GM18498 (cell line): Measurements from ENCODE around the gene YWHAE.
"Not testable (repeated sequence)": the region's sequence is repeated elsewhere in the genome, so short reads cannot be mapped to it uniquely, and the experiment has no call there.

Experiments used
- ATAC-seq: cut with Tn5 transposase; IDR thresholded peaks from one replicate; pipeline ENCODE4 v1.9.1; 2021; ENCODE audit warnings: mild to moderate bottlenecking, moderate library complexity; ENCODE audit not compliant: unreplicated experiment

YWHAE gene

DNA sequence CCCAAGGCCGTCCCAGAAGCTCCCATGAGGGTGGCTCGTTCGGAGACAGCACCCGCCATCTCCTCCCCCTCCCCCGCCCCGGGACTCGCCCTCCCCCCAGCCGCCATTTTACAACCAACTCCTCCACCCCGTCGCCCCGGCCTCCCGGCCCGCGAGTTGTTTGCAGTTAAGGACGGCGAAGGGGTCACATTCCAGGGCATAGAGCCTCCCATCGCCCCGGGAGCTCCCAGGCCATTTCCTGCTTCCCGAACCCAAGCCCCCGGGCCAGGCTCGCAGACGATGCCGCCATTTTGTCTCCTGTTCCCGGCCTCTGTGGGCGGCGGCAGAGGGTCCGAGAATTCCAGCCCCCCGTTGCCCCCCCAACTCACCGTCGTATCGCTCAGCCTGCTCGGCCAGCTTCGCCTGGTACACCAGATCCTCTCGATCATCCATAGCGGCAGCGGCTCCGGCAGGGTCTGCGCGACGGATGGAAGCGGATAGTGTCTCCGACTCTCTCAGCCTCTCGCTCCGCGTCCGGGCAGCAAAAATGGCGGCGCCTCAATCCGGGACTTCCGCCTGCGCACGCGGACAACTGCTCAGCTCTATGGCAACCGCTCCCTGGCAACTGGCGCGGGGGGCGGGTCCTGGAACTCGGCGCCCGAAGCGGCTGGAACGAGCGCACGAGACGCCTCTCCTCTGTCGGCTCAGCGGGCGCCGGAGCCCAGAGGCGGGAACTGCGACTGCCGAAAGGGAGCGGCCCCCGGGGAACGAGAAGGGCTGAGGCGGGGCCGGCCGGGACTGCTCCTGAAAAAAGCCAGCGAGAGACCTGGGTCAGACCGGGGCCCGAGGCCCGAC lies at the start of gene YWHAE:
Gene YWHAE (minus strand): TSS at position 544 of the 834 bp plus-strand sequence. CDS start 112 bp downstream, at position 432.
- ATAC-seq: peak; percentile 95

DNA sequence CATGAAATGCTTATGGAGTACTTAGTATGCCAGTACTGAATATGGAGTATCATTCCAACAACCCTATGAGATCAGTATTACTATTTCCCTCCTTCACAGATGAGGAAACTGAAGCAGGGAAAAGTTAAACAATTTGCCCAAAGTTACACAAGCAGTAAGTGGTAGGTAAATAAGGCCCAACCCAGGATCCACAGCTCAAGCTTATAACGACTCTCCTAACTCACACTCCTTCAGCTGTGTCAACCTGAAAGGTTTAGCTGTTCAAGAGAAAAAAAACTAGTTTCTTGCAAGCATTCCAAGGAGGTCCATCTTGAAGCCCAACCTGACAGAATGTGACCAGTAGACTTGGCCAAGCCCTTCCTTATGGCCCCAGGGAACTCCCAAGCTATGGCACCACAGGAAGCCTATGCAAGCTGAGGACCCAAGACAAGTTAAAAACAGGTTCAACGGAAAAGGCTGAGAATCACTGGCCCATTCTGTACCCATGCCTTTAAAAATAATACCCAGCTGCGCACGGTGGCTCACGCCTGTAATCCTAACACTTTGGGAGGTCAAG lies 49.5 kb upstream of the YWHAE start:
- ATAC-seq: no peak

DNA sequence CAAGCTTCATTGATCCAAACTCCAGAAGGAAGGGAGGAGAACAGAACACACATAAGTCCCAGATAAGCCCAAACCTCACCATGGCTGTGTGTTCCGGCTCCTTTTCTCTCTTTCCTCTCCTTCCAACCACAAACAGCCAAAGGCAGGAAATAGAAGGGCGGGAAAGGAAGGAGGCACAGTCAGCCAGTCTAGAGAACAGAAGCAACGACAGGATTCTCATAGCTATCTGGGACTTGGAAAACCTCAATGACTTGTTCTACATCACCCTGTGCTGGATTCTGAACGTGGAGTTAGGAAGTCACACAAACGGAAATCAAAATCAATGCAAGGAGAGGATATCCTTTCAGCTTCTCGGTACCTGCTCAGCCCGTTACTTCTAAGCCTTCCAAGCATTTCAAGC lies 47.0 kb upstream of the YWHAE start:
- no peak for ATAC-seq

DNA sequence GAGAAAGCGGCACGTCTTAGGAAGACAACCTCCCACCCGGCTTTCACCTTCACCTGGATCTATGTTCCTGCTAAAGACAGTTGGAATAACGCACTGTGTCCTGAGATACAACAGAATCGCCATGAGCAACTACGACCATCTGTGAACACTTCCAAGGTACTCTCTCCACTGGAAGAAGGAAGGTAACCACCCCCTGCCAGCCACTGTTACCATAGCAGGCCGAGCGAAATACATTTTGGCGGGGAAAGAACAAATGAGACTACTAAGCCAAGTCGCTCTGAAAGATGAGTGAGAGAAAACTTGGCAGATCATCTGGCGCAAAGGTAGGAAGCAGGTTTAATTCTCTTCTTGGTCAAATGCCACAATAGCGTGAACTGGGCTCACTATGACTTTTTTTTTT lies 46.2 kb upstream of the YWHAE start:
- no peak for ATAC-seq

DNA sequence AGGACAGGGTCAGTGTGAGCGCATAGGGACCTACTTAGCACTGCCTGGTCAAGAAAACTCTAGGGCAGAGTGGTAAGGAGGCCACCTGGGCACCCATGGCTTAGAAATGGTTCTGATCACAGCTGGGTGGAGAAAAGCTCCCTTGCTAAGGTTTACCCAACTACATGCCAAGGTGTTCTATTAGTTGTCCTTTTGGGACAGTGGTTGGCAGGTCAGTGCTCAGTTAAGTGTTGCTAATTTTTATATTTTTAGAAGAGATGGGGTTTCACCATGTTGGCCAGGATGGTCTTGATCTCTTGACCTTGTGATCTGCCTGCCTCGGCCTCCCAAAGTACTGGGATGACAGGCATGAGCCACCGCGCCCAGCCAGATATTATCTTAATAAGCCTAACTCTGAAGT lies 45.7 kb upstream of the YWHAE start:
- ATAC-seq: not testable (repeated sequence)

DNA sequence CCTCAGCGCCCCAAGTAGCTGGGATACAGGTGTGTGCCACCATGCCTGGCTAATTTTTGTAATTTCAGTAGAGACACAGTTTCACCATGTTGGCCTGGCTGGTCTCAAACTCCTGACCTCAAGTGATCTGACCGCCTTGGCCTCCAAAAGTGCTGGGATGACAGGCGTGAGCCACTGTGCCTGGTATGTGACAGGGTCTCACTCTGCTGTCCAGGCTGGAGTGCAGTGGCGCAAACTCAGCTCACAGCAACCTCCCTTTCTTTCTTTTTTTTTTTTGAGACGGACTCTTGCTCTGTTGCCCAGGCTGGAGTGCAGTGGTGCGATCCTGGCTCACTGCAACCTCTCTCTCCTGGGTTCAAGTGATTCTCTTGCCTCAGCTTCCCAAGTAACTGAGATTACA lies 42.7 kb upstream of the YWHAE start:
- ATAC-seq: not testable (repeated sequence)

DNA sequence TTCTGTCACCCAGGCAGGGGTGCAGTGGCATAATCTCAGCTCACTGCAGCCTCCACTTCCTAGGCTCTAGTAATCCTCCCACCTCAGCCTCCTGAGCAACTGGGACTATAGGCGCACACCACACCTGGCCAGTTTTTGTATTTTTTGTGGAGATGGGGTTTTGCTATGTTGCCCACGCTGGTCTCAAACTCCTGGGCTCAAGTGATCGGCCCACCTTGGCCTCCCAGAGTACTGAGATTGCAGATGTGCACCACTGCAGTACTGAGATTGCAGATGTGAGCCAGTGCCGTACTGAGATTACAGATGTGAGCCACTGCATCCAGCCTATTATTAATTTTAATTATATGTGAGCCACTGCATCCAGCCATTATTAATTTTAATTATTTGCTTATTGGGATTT lies 42.2 kb upstream of the YWHAE start:
- ATAC-seq: no peak

DNA sequence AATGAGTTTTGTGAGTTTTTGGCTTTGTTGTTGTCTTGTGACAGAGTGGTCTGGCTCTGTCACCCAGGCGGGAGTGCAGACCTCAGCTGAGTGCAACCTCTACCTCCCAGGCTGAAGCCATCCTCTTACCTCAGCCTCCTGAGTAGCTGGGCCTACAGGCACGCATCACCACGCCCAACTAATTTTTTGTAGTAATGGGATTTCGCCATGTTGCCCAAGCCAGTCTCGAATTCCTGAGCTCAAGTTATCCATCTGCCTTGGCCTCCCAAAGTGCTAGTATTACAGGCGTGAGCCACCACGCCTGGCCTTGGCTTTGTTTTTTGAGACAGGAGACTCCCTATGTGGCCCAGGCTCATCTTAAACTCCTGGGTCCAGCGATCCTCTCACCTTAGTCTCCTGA lies 40.9 kb upstream of the YWHAE start:
- no peak for ATAC-seq

DNA sequence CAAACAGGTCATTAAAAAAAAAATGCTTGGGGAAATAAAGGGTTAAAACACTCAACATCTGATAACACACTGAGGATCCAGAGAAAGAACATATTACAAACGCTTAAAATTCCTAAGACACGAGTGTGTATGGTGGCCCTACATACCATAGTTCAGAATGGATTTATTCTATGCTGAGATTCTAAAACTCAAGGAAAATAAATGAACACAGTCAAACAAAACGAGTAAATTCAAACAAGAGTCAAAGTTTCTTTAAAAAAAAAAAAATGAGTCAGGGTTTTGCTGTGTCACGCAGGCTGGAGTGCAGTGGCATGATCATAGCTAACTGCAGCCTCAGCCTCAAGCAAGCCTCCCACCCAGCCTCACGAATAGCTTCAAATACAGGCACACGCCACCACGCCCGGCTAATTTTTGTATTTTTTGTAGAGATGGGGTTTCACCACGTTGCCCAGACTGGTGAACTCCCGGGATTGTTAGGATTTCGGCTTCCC lies 38.6 kb upstream of the YWHAE start:
- ATAC-seq: no peak

DNA sequence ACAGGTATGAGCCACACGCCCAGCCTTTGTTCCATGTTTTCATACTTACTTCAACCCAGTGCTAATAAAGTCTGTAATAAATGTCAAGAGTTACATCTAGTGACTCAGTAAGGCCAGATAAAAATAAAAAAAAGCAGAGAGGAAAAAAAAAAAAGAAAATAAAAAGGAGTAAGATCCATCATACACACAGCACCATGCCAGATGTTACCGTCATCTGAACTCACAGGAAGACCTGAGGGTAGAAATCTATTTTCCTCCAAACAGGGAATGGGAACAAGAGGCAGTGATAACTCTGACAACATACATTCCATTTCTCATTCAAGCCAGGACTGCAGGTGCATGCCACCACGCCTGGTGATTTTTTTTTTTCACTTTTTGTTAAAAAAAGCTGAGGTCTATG lies 35.3 kb upstream of the YWHAE start:
- ATAC-seq: no peak

DNA sequence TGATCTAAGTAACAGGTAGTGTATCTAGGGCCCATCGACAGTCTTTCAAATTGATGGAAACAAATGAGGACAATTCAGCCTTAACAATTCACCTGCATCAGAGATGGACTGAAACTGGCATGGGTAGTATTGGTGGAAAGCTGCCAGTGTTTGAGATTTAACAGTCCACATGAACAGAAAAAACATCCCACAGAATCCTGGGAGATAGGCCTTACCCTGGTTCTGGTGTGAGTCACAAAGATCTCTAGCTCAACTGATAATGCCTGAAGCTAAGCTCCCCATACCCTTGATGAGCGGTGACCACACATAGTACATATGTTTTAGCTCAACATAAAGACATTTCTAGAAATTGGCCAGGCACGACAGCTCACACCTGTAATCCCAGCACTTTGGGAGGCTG lies 34.1 kb upstream of the YWHAE start:
- no peak for ATAC-seq

DNA sequence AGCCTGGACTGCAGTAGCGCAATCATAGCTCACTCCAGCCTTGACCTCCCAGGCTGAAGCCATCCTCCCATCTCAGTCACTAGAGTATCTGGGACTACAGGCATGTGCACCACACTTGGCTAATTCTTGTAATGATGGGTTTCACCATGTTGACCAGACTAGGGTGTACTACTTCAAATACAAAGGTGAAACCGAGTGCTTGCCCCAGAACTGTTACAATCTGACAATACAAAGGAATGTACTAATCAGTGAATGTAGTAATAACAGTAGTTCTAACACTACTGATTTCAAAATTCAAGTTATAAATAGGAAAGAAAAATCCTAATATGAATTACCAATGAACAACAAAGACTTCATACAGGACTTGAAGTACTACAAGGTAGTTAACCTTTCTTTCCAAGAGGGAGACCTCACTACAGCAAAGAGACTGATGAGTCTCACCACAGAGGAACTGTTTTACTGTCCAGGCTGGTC lies 31.6 kb upstream of the YWHAE start:
- ATAC-seq: no peak

DNA sequence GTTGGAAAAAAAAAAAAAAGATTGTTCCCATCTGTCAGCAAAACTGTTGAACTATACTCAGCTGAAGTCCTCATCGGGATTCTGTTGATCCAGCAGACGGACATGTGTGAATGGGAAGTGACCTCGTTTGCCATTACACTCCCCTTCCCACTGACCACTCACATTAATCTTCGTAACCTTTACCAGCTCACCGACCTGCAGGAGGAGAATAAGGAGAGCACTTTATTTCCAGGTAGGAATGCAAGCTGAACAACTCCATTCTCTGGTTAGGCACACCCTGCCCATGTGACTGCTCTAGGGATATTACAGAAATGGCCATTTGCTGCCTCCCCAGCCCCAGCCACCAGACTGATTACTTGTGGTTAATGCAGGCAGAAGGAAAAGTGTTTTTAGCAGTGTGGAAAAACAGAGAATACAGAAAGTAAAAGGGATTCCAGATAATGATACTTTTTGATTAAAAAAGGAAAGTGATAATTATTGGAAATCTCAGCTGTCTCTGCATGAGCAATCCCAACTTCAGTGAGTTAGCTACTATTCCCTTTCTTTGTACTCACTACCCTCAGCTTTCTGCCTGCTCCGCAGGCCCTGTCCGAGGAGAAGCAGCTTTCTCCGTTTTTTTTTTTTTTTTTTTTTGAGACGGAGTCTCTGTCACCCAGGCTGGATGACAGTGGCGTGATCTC lies 23.6 kb upstream of the YWHAE start:
- ATAC-seq: no peak

DNA sequence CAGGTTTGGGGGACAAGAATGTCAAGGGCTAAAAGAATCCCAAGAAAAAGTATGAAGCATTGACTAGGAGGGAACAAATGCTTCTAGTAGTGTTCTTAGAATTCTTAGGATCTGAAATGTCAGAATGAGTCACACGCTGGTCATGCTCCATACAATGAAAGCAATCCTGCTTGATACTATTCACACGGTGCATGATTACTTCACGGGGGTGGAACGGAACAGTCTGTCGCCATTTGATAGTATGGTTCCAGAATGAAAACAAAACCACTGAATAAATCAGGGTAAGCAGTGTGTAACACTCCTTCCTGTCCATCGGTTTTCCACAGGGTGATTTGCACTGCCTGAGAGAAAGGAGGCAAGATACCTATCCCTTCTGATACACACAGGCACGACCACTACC lies 22.9 kb upstream of the YWHAE start:
- ATAC-seq: no peak

DNA sequence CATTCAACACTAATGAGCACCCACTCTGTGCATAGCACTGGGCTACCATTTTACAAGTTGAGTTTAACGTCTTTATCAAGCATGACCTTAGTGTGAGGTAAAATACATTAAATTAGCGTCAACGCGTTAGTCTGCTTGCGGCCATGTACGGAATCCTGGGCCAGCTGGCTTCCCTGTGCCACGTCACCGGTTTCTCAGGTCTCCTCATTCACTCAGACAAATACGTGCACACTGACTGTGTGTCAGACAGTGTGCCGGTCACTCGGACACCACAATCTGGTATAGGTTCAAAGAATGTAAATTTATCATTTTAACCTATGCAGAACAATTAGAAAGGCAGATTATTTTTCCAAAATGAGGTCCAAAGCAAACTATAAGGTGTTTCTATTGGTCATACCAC lies 21.4 kb upstream of the YWHAE start:
- no peak for ATAC-seq

DNA sequence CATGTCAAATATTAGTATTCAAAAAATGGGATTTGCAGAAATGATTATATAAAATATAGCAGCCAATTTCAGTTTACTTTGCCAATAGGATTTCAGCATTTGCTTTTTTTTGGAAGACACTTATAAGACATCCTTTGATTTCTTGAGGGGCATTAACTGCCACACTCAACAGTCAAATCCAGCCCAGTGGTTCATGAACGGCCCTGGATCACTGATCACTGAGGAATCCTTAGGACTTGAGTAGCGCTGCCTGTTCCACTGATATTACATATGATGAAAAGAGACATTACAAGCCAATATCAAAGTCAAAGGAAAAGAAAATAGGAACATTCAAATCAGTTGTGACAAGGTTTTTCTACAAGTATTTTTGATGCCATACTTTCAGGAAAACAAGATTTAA lies 21.0 kb upstream of the YWHAE start:
- ATAC-seq: no peak

DNA sequence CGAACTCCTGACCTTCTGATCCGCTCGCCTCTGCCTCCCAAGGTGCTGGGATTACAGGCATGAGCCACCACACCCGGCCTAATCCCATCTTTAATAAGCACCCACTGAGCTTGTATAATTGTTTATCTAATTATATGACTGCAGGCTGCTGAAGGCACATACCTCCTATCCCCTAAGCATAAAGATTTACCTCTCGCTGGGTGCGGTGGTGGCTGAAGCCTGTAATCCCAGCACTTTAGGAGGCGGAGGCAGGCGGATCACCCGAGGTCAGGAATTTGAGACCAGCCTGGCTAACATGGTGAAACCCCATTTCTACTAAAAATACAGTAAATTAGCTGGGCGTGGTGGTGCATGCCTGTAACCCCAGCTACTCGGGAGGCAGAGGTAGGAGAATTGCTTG lies 20.1 kb upstream of the YWHAE start:
- ATAC-seq: no peak

DNA sequence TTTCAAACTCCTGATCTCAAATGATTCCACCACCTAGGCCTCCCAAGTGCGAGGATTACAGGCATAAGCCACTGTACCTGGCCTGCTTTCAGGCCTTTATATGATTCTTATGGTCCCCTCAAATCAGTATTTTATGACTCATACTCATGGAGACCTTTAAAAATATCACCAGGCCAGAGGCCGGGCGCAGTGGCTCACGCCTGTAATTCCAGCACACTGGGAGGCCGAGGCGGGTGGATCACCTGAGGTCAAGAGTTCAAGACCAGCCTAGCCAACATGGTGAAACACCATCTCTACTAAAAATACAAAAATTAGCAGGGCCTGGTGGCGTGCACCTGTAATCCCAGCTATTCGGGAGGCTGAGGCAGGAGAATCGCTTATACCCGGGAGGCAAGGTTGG lies 18.5 kb upstream of the YWHAE start:
- ATAC-seq: not testable (repeated sequence)

DNA sequence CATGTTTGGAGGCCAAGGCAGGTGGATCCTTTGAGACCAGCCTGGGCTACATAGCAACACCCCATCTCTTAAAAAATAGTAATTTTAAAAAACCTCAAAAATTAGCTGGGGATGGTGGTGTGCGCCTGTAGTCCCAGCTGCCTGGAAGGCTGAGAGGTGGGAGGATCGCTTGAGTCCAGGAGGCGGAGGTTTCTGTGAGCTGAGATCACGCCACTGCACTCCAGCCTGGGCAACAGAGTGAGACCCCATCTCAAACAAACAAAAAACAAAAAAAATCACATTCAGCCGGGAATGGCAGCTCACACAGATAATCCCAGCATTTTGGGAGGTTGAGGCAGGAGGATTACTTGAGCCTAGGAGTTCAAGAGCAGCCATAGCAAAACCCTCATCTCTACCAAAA lies 16.4 kb upstream of the YWHAE start:
- ATAC-seq: no peak

DNA sequence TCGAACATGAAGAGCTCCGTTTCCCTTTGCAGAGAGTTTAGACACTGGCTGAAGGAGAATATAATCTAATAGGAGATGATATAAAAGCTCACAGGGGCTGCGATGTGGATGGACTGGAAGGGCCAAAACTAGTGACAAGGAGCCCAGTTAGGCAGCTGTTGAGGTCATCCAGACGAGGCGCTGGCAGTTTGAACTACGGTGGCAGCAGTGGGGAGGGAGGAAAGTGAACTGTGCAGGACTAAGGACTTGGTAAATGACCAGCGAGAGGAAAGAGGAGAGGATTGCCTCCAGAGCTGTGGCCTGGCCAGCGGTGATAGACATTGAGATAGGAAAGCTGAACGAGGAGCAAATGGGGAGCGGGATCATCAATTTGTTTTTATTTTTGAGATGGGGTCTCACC lies 14.6 kb upstream of the YWHAE start:
- ATAC-seq: no peak

DNA sequence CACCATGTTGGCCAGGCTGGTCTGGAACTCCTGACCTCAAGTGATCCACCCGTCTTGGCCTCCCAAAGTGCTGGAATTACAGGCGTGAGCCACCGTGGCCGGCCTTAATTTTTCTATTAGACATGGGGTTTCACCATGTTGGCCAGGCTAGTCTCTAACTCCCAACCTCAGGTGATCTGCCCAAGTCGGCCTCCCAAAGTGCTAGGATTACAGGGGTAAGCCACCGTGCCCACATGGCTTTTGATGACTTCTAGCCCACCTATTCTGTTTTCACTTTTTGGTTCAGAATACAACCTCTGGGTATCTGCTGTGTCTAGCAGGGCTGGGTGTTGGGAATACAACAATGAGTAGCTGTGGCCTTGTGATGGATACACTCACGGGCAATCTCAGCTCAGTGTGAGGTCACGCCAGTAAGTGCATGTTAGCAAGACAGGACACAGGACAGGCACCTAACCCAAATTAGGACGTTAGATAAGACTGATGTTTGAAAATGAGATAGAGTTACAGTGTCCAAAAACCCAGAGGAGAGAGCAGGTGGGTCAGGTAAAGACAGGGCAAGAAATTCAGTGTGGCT lies 14.1 kb upstream of the YWHAE start:
- no peak for ATAC-seq
